ENCODE measurements around the gene ADAMTS16.

ADAMTS16 gene

DNA sequence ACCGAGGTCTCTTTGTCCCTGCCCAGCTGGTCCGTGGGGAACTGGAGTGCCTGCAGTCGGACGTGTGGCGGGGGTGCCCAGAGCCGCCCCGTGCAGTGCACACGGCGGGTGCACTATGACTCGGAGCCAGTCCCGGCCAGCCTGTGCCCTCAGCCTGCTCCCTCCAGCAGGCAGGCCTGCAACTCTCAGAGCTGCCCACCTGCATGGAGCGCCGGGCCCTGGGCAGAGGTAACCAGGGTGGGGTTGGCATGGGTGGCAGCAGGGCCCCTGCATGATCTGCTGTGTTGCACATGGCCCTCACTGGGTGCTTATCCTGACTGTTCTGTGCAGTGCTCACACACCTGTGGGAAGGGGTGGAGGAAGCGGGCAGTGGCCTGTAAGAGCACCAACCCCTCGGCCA lies 163.1 kb downstream of the ADAMTS16 start:
- no peak overlapping the region for H3K27ac ChIP-seq
- H3K36me3 ChIP-seq (ENCODE audit: insufficient read depth, low read length): no peaks in the 10 kb centered on the region
- no peaks in the 10 kb centered on the region for H3K9me3 ChIP-seq (ENCODE audit: low read depth, low read length)
- no peak overlapping the region for H3K9ac ChIP-seq (ENCODE audit: insufficient read length)
- no peak for DNase-seq (ENCODE audit: low read depth, low spot score)
- H3K4me3 ChIP-seq: no peak overlapping the region
- TF ChIP-seq EZH2 (IDR thresholded peaks at IDR 0.05) (no peak), POLR2AphosphoS5 (IDR thresholded peaks at IDR 0.05; ENCODE audit: borderline replicate concordance, low read depth, low read length) (no peak), FOXP2 (optimal IDR thresholded peaks at IDR 0.05; ENCODE audit: control extremely low read depth, extremely low read length, insufficient read depth) (no peak)

DNA sequence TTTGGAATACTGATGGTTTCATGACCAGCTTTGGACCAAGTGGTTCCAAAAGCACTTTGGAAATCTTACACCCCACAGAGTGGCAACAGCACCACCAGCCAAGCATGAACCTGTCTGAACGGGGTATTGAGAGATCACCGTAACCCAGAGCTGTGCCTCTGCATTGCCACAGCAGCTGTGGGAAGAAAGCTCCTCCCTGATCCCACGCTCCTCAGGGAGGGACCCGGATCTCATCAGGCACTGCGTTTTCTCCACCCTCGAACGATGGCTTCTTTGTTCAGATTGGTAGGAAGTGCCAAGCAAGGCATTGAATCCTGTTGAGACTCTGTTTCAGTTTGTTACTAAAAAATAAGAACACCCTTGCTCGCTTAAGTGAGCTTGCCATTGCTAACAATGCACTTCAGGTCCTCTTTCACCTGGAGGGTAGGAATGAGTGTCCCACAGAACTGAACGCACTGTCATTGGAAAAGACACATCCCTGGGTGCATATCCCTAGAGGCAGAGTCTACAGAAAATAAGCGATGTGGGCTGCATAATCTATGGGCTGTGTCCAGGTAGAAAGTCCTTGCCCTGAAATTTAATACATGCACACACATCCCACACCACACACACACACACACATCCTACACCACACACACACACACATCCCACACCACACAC lies 164.4 kb downstream of the ADAMTS16 start:
- Histone ChIP-seq H3K36me3 (ENCODE audit: insufficient read depth, low read length) (no peaks in the 10 kb centered on the region), H3K4me3 (no peak overlapping the region), H3K27ac (no peak overlapping the region), H3K9me3 (ENCODE audit: low read depth, low read length) (no peaks in the 10 kb centered on the region), H3K9ac (ENCODE audit: insufficient read length) (no peak overlapping the region)
- no peak for DNase-seq (ENCODE audit: low read depth, low spot score)
- no peak for TF ChIP-seq EZH2 (IDR thresholded peaks at IDR 0.05)
- TF ChIP-seq FOXP2 (optimal IDR thresholded peaks at IDR 0.05; ENCODE audit: control extremely low read depth, extremely low read length, insufficient read depth): no peak
- no peak for TF ChIP-seq POLR2AphosphoS5 (IDR thresholded peaks at IDR 0.05; ENCODE audit: borderline replicate concordance, low read depth, low read length)

DNA sequence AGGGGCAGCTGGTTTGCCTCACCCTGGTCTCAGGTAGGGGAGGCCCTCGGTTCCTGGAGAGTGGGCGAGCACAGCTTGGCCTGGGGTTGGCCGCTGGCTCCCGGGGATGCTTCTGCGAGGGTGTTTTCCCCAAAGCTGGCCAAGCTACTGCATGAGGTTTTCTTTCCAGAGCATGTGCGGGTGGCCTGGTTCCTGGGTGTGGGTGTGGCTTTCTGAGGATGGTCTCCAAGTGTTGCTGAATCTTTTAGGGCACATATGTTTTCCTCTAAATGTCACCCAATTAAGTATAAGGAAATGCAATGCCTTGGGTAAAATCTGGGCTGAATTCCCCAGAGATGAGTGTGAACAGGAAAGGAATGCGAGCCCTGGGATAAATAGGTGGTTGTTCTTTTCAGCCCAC lies 166.6 kb downstream of the ADAMTS16 start:
- no peaks in the 10 kb centered on the region for H3K9me3 ChIP-seq (ENCODE audit: low read depth, low read length)
- no peak overlapping the region for H3K4me3 ChIP-seq
- TF ChIP-seq FOXP2 (optimal IDR thresholded peaks at IDR 0.05; ENCODE audit: control extremely low read depth, extremely low read length, insufficient read depth): no peak
- TF ChIP-seq POLR2AphosphoS5 (IDR thresholded peaks at IDR 0.05; ENCODE audit: borderline replicate concordance, low read depth, low read length): no peak
- no peak for TF ChIP-seq EZH2 (IDR thresholded peaks at IDR 0.05)
- no peak overlapping the region for H3K27ac ChIP-seq
- no peak for DNase-seq (ENCODE audit: low read depth, low spot score)
- H3K9ac ChIP-seq (ENCODE audit: insufficient read length): no peak overlapping the region
- no peaks in the 10 kb centered on the region for H3K36me3 ChIP-seq (ENCODE audit: insufficient read depth, low read length)

DNA sequence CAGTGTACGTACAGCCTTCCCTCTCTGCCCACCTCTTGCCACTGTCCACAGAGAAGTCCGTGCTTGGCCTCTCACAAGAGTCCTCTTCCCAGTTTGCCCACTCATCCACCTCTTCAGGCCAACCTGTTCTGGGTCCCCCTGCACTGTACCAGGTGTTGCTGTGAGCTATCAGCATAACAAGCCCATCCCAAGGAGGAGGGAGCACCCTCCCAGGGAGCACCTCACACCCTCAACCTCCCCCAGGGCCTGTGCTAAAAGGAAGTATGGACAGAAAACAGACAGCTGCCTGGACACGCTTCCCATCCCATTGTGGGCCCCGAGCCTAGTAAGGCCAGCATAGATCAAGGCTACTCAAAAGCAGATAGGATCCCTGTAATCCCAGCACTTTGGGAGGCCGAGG lies 168.2 kb downstream of the ADAMTS16 start:
- Histone ChIP-seq H3K4me3 (no peak overlapping the region), H3K36me3 (ENCODE audit: insufficient read depth, low read length) (no peaks in the 10 kb centered on the region), H3K9me3 (ENCODE audit: low read depth, low read length) (no peaks in the 10 kb centered on the region), H3K9ac (ENCODE audit: insufficient read length) (no peak overlapping the region), H3K27ac (no peak overlapping the region)
- TF ChIP-seq EZH2 (IDR thresholded peaks at IDR 0.05) (no peak), POLR2AphosphoS5 (IDR thresholded peaks at IDR 0.05; ENCODE audit: borderline replicate concordance, low read depth, low read length) (no peak), FOXP2 (optimal IDR thresholded peaks at IDR 0.05; ENCODE audit: control extremely low read depth, extremely low read length, insufficient read depth) (no peak)
- DNase-seq (ENCODE audit: low read depth, low spot score): no peak

DNA sequence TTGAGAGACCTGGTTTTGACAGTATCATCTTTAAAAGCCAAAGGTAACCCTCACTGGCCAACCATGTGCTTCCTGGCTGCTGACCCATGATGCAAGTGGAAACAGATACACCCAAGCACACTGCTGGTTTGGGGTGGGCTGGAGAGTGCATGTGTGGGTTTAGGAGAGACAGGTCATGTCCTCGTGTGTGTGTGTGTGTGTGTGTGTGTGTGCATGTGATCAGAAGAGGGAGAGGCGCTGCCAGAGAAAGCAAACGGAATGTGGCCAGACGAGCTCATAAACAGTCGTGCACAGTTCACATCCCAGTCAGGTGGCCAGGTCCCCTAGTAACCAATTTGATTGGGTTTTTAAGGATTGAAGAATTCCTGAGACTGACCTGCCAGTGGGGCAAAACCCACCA lies 169.5 kb downstream of the ADAMTS16 start:
- Histone ChIP-seq H3K9ac (ENCODE audit: insufficient read length) (no peak overlapping the region), H3K9me3 (ENCODE audit: low read depth, low read length) (no peaks in the 10 kb centered on the region), H3K27ac (no peak overlapping the region), H3K4me3 (no peak overlapping the region), H3K36me3 (ENCODE audit: insufficient read depth, low read length) (no peaks in the 10 kb centered on the region)
- TF ChIP-seq EZH2 (IDR thresholded peaks at IDR 0.05) (no peak), POLR2AphosphoS5 (IDR thresholded peaks at IDR 0.05; ENCODE audit: borderline replicate concordance, low read depth, low read length) (no peak), FOXP2 (optimal IDR thresholded peaks at IDR 0.05; ENCODE audit: control extremely low read depth, extremely low read length, insufficient read depth) (no peak)
- no peak for DNase-seq (ENCODE audit: low read depth, low spot score)

DNA sequence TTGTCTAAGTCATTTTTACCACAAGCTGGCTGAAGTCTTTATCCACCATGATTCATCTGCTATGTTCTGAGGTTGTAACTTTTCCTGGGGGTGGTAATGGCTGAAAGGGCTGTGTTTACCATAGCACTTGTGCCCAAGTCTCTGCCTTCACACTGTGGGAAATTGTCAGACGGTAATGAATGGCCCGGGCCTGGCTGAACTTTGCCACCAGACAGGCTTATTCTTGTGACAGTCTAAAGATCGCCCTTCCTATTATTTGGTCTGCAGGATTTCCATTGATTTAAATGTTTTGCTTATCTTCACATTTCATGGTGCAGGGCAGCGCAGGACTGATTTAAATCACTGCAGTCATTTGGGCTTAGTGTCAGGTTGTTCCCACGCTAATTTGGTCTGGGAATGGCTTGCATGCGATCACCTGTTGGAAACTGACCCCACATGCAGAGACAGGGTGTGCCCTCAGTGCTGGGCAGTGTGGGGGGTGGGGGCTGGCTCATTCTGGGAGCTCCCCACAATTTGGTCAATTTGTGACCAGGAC lies 173.0 kb downstream of the ADAMTS16 start:
- no peak for DNase-seq (ENCODE audit: low read depth, low spot score)
- no peaks in the 10 kb centered on the region for H3K9me3 ChIP-seq (ENCODE audit: low read depth, low read length)
- TF ChIP-seq FOXP2 (optimal IDR thresholded peaks at IDR 0.05; ENCODE audit: control extremely low read depth, extremely low read length, insufficient read depth): no peak
- TF ChIP-seq POLR2AphosphoS5 (IDR thresholded peaks at IDR 0.05; ENCODE audit: borderline replicate concordance, low read depth, low read length): no peak
- no peak for TF ChIP-seq EZH2 (IDR thresholded peaks at IDR 0.05)
- no peak overlapping the region for H3K4me3 ChIP-seq
- no peaks in the 10 kb centered on the region for H3K36me3 ChIP-seq (ENCODE audit: insufficient read depth, low read length)
- no peak overlapping the region for H3K27ac ChIP-seq
- H3K9ac ChIP-seq (ENCODE audit: insufficient read length): no peak overlapping the region

DNA sequence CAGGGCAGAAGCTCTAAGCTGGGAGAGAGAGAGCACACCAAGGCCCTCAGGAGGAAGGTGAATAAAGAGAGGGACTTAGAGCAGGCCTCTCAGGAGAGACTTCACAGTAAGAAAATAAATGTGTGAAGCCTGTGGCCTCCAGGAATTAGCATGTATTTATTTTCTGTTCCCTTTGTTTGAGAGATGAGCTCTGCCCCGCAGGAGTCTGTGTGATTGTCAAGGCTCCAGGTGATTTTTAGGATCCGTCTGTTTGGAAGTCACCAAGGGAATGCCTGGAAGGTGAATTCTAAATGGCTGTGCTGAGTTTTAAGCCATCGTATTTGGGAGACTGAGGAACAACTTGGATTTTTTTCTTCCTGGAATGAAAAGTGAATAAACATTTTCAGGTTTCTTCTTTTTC lies 174.0 kb downstream of the ADAMTS16 start:
- Histone ChIP-seq H3K9me3 (ENCODE audit: low read depth, low read length) (no peaks in the 10 kb centered on the region), H3K36me3 (ENCODE audit: insufficient read depth, low read length) (no peaks in the 10 kb centered on the region), H3K9ac (ENCODE audit: insufficient read length) (no peak overlapping the region), H3K27ac (no peak overlapping the region), H3K4me3 (no peak overlapping the region)
- no peak for DNase-seq (ENCODE audit: low read depth, low spot score)
- no peak for TF ChIP-seq POLR2AphosphoS5 (IDR thresholded peaks at IDR 0.05; ENCODE audit: borderline replicate concordance, low read depth, low read length)
- TF ChIP-seq FOXP2 (optimal IDR thresholded peaks at IDR 0.05; ENCODE audit: control extremely low read depth, extremely low read length, insufficient read depth): no peak
- no peak for TF ChIP-seq EZH2 (IDR thresholded peaks at IDR 0.05)

DNA sequence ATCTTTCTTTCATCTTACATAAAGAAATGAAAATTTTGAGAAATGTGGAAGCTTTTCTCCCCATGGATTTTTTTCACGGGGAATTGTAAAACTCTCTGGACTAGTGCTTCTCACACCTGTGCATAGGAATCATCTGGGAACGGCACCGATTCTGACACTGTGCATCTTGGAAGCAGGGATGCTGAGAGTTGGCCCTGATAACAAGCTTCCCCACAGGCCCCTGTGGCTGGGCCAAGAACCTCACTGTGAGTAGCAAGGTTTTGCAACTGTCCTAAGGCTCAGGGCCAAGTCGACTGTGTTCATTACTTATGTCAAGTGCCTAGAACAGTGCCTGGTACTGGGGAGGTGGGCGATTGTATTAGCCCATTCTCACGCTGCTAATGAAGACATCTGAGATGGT lies 174.5 kb downstream of the ADAMTS16 start:
- no peak overlapping the region for H3K4me3 ChIP-seq
- DNase-seq (ENCODE audit: low read depth, low spot score): no peak
- no peaks in the 10 kb centered on the region for H3K9me3 ChIP-seq (ENCODE audit: low read depth, low read length)
- no peak overlapping the region for H3K27ac ChIP-seq
- H3K9ac ChIP-seq (ENCODE audit: insufficient read length): no peak overlapping the region
- no peaks in the 10 kb centered on the region for H3K36me3 ChIP-seq (ENCODE audit: insufficient read depth, low read length)
- TF ChIP-seq POLR2AphosphoS5 (IDR thresholded peaks at IDR 0.05; ENCODE audit: borderline replicate concordance, low read depth, low read length): no peak
- no peak for TF ChIP-seq EZH2 (IDR thresholded peaks at IDR 0.05)
- TF ChIP-seq FOXP2 (optimal IDR thresholded peaks at IDR 0.05; ENCODE audit: control extremely low read depth, extremely low read length, insufficient read depth): no peak
